ENCODE results near the gene TENM3. TPM values are rescaled to one million over a fixed set of nuclear protein-coding genes. Genes with fewer than 3 reads are reported as not detected.

The TENM3 gene
- total RNA-seq, 2 experiments from 2014 or later = not detected

GRCh38 chr4:182770259-182770995 is 527.2 kb downstream of the TENM3 start:
- Histone ChIP-seq H3K36me3 (ENCODE audit: insufficient read depth, low read length) (no peaks in the 10 kb centered on the region), H4K20me1 (ENCODE audit: insufficient read depth, low read length) (no peaks in the 10 kb centered on the region), H3K79me2 (ENCODE audit: insufficient read depth, low read depth, low read length) (no peaks in the 10 kb centered on the region), H3K9me3 (ENCODE audit: low read length) (no peaks in the 10 kb centered on the region), H3K4me2 (ENCODE audit: low read length) (no peak overlapping the region), H2AFZ (ENCODE audit: low read length) (no peak overlapping the region), H3K4me1 (ENCODE audit: insufficient read depth, low read length, poor library complexity, severe bottlenecking) (no peaks in the 10 kb centered on the region), H3K9me2 (ENCODE audit: insufficient read depth, low read length) (no peaks in the 10 kb centered on the region), H3K27ac (ENCODE audit: low read depth, low read length, poor library complexity, severe bottlenecking) (no peak overlapping the region), H3K4me3 (ENCODE audit: low read depth, low read length, poor library complexity, severe bottlenecking) (no peak overlapping the region)
- POLR2A ChIA-PET = no interaction called here
- TF ChIP-seq CTCF (conservative IDR thresholded peaks at IDR 0.05; ENCODE audit: low read length) = no peak
- TF ChIP-seq EZH2phosphoT487 (IDR thresholded peaks at IDR 0.05; ENCODE audit: borderline replicate concordance, low read depth, low read length) = no peak
- intact Hi-C loops (cut with micrococcal nuclease; ENCODE audit: unreplicated experiment) = no loop called here
- CTCF ChIA-PET (ENCODE audit: unreplicated experiment) = no interaction called here
- DNase-seq (ENCODE audit: low spot score) = no peak
- no TSS peak for BruUV-seq (replicated peaks)

GRCh38 chr4:182770996-182771514 is 527.9 kb downstream of the TENM3 start:
- Histone ChIP-seq H2AFZ (ENCODE audit: low read length) (no peak overlapping the region), H3K27ac (ENCODE audit: low read depth, low read length, poor library complexity, severe bottlenecking) (no peak overlapping the region), H3K36me3 (ENCODE audit: insufficient read depth, low read length) (no peaks in the 10 kb centered on the region), H3K4me3 (ENCODE audit: low read depth, low read length, poor library complexity, severe bottlenecking) (no peak overlapping the region), H3K4me1 (ENCODE audit: insufficient read depth, low read length, poor library complexity, severe bottlenecking) (no peaks in the 10 kb centered on the region), H3K9me2 (ENCODE audit: insufficient read depth, low read length) (no peaks in the 10 kb centered on the region), H3K79me2 (ENCODE audit: insufficient read depth, low read depth, low read length) (no peaks in the 10 kb centered on the region), H3K9me3 (ENCODE audit: low read length) (no peaks in the 10 kb centered on the region), H4K20me1 (ENCODE audit: insufficient read depth, low read length) (no peaks in the 10 kb centered on the region), H3K4me2 (ENCODE audit: low read length) (no peak overlapping the region)
- DNase-seq (ENCODE audit: low spot score) = no peak
- intact Hi-C loops (cut with micrococcal nuclease; ENCODE audit: unreplicated experiment) = no loop called here
- BruUV-seq (replicated peaks) = no TSS peak
- ChIA-PET POLR2A (no interaction called here), CTCF (ENCODE audit: unreplicated experiment) (no interaction called here)
- TF ChIP-seq CTCF (conservative IDR thresholded peaks at IDR 0.05; ENCODE audit: low read length) (no peak), EZH2phosphoT487 (IDR thresholded peaks at IDR 0.05; ENCODE audit: borderline replicate concordance, low read depth, low read length) (no peak)

GRCh38 chr4:182775075-182775474 is 531.9 kb downstream of the TENM3 start:
- Histone ChIP-seq H3K9me2 (ENCODE audit: insufficient read depth, low read length) (no peaks in the 10 kb centered on the region), H3K36me3 (ENCODE audit: insufficient read depth, low read length) (no peaks in the 10 kb centered on the region), H3K27ac (ENCODE audit: low read depth, low read length, poor library complexity, severe bottlenecking) (no peak overlapping the region), H3K4me3 (ENCODE audit: low read depth, low read length, poor library complexity, severe bottlenecking) (no peak overlapping the region), H3K9me3 (ENCODE audit: low read length) (no peaks in the 10 kb centered on the region), H2AFZ (ENCODE audit: low read length) (no peak overlapping the region), H3K79me2 (ENCODE audit: insufficient read depth, low read depth, low read length) (no peaks in the 10 kb centered on the region), H3K4me2 (ENCODE audit: low read length) (no peak overlapping the region), H3K4me1 (ENCODE audit: insufficient read depth, low read length, poor library complexity, severe bottlenecking) (no peaks in the 10 kb centered on the region), H4K20me1 (ENCODE audit: insufficient read depth, low read length) (no peaks in the 10 kb centered on the region)
- TF ChIP-seq CTCF (conservative IDR thresholded peaks at IDR 0.05; ENCODE audit: low read length) = no peak
- TF ChIP-seq EZH2phosphoT487 (IDR thresholded peaks at IDR 0.05; ENCODE audit: borderline replicate concordance, low read depth, low read length) = no peak
- intact Hi-C loops (cut with micrococcal nuclease; ENCODE audit: unreplicated experiment) = no loop called here
- no peak for DNase-seq (ENCODE audit: low spot score)
- ChIA-PET POLR2A (no interaction called here), CTCF (ENCODE audit: unreplicated experiment) (no interaction called here)
- no TSS peak for BruUV-seq (replicated peaks)

All from OCI-LY7 (cell line).